NCI-H2107 treated with DMSO at 0.1 percent for 48 hours (cell line): Measurements from ENCODE around the gene PRKD3.

Experiments
- DNase-seq: peaks from one replicate; lab custom pipeline; 2025; ENCODE audit not compliant: unreplicated experiment; lab: John Stamatoyannopoulos, UW

PRKD3 gene

DNA sequence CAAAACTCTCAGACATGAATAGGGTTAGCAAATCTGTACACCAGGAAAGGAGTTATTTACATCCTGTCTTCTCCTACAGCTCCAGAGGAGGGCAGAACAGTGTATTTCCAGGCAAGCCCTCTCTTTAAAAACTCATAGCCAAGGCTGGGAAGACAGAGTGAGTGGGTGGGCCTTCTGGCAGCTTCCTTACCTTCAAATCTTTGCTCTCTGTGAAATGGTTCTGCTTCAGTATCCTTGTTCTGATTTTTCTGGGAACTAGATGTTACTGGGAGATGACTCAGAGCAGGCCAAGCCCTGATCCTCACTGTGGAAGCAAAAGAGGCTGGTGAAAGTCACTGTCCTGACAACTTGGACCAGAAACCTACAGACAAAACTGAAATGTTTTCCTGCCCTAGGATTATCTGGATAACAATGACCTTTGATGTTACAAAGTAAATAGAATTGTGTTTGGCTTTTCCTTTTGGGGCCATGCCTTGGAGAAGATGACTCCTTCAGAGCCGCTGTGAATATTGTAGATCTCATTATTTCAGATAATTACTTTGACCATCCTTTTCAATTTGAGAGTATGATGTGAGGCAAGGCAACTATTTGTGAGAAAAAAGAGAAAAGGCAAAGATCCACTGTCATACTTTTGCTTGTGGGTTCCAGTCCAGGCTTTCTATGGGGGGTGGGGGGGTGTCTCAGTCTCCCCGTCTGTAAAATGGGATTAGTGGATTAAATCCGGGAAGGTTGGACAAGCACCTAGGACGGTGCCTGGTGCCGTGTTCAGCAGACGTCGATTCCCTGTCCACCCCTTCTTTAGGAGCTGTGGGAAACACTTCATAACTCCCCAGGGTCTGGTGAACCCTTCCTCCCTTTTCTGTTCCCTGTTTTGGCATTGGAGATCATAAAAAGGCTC, 19.2 kb upstream of the PRKD3 start:
- DNase-seq = no peak

GRCh38 chr2:37342591-37343220, 18.1 kb upstream of the PRKD3 start:
- DNase-seq = no peak

DNA sequence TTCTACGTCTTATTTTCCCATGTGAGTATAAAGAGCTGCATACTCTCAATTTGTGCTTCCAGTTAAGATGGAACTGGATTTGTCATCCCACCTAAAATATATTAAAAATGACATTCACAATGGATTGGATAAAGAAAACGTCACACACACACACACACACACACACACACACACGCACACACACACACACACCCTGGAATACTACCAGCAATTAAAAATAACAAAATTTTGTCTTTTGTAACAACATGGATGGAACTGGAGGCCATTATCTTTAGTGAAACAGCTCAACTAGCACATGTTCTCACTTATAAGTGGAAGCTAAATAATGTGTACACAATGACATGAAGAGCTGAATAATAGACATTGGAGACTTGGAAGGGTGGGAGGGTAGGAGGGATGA, 16.0 kb upstream of the PRKD3 start:
- no peak for DNase-seq

- no peak for DNase-seq
Observed at GRCh38 chr2:37338933-37339332, 14.3 kb upstream of the PRKD3 start.

DNA sequence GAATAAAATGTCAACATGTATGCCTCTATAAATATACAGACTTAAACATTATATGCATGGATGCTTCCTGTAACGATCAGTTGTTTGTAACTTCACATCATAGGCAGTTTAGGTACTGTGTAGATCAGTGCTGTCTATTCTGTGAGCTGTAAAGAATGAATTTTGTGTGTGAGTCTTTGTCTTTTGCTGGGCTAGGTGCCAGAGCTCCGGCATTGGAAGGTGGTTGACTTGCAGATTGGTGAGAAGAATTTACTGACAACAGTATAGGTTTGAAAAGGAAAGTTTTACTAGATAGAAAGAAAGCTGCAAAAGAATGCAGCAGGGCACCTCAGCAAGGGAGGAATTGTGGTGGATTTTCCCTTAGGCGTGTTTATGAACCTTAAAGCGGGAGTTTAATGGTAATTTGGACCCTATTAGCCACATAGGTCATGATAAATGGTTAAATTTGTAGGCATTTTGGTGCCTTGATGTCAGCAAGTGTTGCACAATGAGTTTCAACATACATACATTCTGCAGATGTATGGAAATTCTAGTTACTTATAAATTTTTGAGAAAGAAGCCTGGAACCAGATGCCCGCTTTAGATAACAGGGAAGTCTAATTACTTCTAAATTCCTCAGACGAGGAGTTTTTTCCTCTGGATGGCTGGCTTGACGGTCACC, 13.1 kb upstream of the PRKD3 start:
- no peak for DNase-seq

DNA sequence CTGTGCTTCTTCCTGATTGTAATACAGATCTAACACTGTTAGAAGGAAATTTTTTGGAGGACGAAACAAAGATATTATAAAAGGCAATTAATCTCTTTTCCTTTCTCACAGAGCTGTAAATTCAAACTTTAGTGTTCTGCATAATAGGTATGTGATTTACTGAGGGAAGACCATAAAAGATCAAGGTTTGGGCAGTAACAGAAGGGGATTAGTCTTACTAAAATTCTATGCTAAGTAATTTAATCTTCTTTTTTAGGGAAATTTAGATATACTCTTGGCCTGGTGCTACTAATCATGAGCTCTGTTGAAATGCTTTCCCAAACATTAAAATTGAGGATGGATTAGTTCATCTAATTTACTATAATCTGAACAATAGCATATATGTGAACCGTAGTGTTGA, 11.0 kb upstream of the PRKD3 start:
- no peak for DNase-seq

GRCh38 chr2:37333256-37333655, 8.6 kb upstream of the PRKD3 start:
- no peak for DNase-seq

DNA sequence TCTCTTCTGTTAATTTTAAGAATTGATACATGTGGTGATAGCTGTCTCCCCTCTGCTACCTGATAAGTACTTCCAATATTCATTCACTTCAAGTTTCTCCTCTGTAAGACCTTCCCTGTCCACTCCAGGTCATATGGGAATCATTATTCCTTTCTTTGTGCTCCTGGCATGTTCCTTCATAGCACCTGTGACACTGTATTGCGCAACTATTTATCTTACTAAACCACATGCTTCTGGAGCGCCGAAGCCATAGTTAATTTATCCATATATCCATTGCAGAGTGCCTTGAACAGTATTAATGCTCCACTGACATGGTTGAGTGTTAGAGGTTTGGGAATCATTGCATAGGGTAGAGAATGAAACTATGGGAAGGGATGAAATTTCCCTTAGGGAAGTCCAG, 7.9 kb upstream of the PRKD3 start:
- DNase-seq = no peak

GRCh38 chr2:37330681-37331080, 6.0 kb upstream of the PRKD3 start:
- no peak for DNase-seq

- no peak for DNase-seq
Observed at GRCh38 chr2:37326866-37327634, 2.4 kb upstream of the PRKD3 start.

DNA sequence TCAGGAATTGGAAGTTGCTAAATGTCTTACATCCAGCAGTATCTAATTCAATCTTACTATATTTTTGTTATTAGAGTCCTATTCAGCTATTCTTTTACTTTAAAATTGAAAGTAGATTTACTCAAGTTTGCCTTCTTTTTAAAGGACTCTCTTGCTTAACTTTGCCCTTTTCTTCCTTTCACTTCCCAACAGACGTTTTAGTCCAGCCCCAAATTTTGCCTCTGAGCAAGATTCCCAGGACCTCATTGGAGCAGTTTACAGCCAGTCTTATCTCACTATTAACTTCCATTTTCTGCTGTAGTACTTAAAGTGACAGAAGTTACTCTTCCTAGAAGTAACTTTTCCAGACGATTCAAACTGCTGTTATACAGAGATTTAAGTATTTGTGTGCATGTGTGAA, 1.7 kb upstream of the PRKD3 start:
- DNase-seq = no peak

DNA sequence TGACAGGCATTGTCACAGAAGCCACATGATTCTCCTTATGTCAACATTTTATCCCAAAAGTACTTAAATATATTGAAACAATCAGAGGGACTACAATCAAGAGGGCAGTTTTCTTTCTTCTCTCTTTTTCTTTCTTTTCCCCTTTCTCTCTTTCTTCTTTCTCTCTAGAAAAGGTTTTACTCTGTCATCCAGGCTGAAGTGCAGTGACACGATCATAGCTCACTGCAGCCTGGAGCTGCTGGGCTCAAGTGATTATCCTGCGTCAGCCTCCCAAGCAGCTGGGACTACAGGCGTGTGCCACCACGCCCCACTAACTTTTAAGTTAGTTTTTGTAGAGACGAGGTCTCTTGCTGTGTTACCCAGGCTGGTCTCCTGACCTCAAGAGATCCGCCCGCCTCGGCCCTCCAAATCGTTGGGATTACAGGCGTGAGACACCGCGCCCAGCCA, 1.0 kb upstream of the PRKD3 start:
- no peak for DNase-seq

DNA sequence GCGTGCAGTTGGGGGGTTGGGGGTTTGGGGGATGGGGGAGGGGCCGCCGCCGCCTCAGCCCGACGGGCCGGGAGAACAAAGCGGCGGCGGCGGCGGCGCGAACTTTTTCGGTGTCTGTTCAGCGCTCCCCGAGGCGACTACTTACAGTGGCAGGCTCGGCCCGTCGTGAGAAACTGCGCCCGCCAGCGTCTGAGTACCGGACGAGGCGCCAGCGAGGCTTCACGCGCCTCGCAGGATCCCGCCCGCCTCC, 172 bp downstream of the PRKD3 start:
- DNase-seq = no peak

DNA sequence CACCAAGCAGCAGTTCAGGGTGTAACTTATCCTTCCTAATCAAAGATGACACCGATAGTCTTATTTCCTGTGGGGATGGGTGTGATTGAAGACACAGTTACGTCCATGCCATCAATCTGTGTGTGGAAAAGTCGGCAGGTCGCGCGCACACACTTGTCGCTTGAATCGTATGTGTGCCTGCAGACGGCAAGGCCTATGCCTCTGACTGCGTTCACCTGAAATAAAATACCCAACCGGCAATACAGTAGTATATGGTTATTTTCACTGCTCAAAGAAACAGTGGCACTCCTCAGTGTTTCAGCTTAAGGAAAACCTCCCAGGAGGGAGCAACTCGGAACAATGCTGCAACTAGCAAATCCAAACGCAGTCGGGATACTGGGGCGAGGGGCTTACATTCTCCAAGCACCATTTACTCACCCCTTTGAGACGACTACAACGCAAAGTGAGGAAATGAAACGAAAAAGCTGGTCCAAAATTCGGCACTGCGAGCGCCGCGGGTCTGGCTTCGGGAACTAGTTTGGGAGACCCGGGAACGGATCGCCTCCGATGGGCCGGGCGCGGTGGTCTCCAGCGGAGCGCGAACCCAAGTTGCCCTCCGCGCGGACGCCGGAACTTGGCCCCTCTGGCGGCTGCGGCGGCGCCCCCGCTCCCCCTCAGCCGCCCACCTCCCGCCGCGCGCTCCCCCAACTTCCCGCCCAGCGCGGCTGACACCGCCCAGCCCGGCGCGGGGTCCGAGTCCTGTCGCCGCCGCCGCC, 675 bp downstream of the PRKD3 start:
- no peak for DNase-seq

- no peak for DNase-seq
Observed at GRCh38 chr2:37323176-37323780, 1.4 kb downstream of the PRKD3 start.

- no peak for DNase-seq
Observed at GRCh38 chr2:37322368-37322767, 2.3 kb downstream of the PRKD3 start.

GRCh38 chr2:37321029-37321682, 3.5 kb downstream of the PRKD3 start:
- no peak for DNase-seq

GRCh38 chr2:37319754-37320609, 4.7 kb downstream of the PRKD3 start:
- no peak for DNase-seq

DNA sequence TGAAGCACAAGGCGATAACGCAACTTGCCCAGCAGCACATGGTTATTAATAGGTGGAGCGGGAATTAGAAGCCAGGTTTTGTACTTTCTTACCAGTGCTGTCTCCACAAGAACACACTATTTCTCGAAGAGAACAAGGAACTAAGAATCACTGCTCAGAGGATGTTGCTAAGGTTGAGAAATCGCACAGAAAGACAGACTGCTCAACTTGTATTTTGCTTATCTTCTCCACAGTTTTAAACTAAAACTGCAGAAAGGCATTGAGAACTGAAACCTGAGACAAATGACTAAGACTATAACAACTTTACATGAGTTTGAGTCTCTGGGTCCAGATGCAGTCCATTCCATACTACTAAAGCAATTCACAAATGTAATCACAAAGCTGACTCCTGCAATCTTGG, 6.2 kb downstream of the PRKD3 start:
- no peak for DNase-seq
